Measurements from ENCODE around the gene EDEM3.

EDEM3 gene

DNA sequence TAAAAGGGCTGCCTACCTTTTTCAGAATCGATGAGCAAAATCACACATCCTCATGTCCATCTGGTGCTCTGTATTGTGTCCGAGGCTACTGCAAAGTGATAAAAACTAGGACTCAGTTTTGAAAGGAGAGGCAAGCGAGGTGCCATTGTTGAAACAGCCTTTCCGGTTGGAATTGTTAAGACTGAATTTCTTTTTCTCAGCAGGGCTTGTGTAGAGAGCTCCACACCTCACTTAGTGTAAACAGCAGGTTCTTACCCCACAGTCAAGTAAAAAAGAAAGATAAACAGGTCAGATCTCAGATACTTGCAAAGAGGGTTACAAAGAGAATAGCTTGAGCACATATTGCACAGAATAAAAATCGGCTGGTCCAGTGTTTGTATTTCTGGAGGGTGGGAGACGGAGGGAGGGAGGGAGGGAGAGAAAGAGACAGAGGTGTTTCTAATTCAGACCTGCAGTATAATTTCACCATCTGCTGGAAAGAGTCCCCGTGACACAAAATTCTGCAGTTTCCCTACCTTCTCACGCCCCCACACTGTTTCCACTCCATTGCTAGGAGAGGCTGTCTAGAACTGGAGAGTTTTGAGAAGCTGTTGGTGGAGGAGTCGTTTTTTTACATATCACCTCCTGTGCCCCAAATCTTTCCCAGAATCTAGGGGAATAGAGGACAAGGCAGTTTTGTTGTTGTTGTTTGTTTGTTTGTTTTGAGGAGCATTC, 82.5 kb downstream of the EDEM3 start:
- WGBS, 2 experiments (ENCODE audit: insufficient coverage in 2 of 2) = 67 to 71% methylated on average over 3 to 4 of the region's 9 CpGs
- no peaks in the 10 kb centered on the region for H3K4me1 ChIP-seq (ENCODE audit: control insufficient read depth, insufficient read depth, low read length, poor library complexity, severe bottlenecking)
- no peak overlapping the region for H3K27ac ChIP-seq (ENCODE audit: low read depth, low read length, severe bottlenecking)
- H3K36me3 ChIP-seq (ENCODE audit: control insufficient read depth, insufficient read depth, low read length) = no peaks in the 10 kb centered on the region
- H3K4me3 ChIP-seq (ENCODE audit: extremely low read depth, insufficient read depth, low read length, poor library complexity, severe bottlenecking) = no peak overlapping the region
- H3K9me3 ChIP-seq (ENCODE audit: control insufficient read depth, low read length) = no peaks in the 10 kb centered on the region

DNA sequence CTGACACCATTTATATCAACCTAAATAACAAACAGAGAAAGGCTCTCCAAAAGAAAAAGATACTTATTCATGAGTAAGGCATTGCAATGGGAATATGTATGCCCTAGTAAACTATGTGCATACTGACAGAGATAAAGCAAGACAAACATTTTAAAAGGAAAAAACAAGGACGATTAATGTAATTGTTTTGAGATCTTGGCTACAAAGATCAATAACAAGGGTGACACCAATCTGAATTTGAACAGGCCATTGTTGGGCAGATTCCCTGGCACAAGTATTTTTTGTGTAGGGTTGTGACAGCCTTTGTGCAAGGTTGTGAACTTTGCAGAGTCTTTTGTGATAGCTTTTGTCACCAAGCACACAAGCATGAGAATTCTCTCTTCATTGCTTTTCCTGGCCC, 85.3 kb downstream of the EDEM3 start:
- Histone ChIP-seq H3K9me3 (ENCODE audit: control insufficient read depth, low read length) (no peaks in the 10 kb centered on the region), H3K4me1 (ENCODE audit: control insufficient read depth, insufficient read depth, low read length, poor library complexity, severe bottlenecking) (no peaks in the 10 kb centered on the region), H3K4me3 (ENCODE audit: extremely low read depth, insufficient read depth, low read length, poor library complexity, severe bottlenecking) (no peak overlapping the region), H3K36me3 (ENCODE audit: control insufficient read depth, insufficient read depth, low read length) (no peaks in the 10 kb centered on the region), H3K27ac (ENCODE audit: low read depth, low read length, severe bottlenecking) (no peak overlapping the region)
- 38 to 63% methylated on average over 1 of the region's 1 CpG for WGBS, 2 experiments (ENCODE audit: insufficient coverage in 2 of 2)

DNA sequence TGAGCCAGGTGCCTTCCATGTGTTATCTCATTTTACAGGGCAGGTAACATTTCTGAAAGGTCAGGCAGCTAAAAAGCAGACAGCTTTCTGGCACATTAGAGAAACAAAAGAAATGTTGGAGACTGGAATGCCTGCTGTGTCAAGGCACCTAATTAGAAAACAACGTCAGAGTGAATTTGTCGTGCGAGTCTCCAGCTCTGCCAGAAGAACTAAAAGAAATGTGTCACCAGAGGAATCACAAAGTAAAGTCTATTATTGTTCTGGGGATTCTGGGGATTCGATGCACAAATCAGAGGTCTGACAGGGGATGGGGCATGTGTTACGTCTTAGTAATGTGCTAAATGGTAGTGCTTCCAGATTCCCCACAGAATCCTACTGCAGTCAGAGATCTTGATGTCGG, 89.3 kb downstream of the EDEM3 start:
- no peak overlapping the region for H3K27ac ChIP-seq (ENCODE audit: low read depth, low read length, severe bottlenecking)
- no peaks in the 10 kb centered on the region for H3K36me3 ChIP-seq (ENCODE audit: control insufficient read depth, insufficient read depth, low read length)
- no peak overlapping the region for H3K4me3 ChIP-seq (ENCODE audit: extremely low read depth, insufficient read depth, low read length, poor library complexity, severe bottlenecking)
- no peaks in the 10 kb centered on the region for H3K9me3 ChIP-seq (ENCODE audit: control insufficient read depth, low read length)
- H3K4me1 ChIP-seq (ENCODE audit: control insufficient read depth, insufficient read depth, low read length, poor library complexity, severe bottlenecking) = no peaks in the 10 kb centered on the region
- WGBS, 2 experiments (ENCODE audit: insufficient coverage in 2 of 2) = 68 to 91% methylated on average over 3 to 5 of the region's 6 CpGs

DNA sequence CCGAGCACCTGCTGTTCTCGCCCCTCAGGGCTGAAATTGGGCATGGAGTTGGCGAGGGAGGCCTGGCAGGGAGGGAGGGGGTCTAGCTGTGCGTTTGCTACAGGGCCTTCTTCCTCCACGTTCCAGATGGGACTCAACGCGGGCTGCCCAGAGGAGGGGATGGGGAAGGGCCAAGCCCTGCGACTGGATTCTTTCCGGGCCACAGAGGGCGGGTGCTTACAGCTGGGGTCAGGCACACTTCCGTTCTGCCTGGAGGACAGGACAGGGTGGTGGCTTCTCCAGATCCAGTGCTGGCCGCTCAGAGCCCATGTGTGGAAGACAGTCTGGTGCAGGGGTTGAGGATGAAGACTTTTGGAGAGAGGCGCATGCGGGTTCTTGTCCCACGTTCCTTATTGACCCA, 90.0 kb downstream of the EDEM3 start:
- H3K9me3 ChIP-seq (ENCODE audit: control insufficient read depth, low read length) = no peaks in the 10 kb centered on the region
- WGBS, 2 experiments (ENCODE audit: insufficient coverage in 2 of 2) = 92 to 96% methylated on average over 6 to 12 of the region's 15 CpGs
- no peaks in the 10 kb centered on the region for H3K4me1 ChIP-seq (ENCODE audit: control insufficient read depth, insufficient read depth, low read length, poor library complexity, severe bottlenecking)
- no peak overlapping the region for H3K27ac ChIP-seq (ENCODE audit: low read depth, low read length, severe bottlenecking)
- H3K4me3 ChIP-seq (ENCODE audit: extremely low read depth, insufficient read depth, low read length, poor library complexity, severe bottlenecking) = no peak overlapping the region
- H3K36me3 ChIP-seq (ENCODE audit: control insufficient read depth, insufficient read depth, low read length) = no peaks in the 10 kb centered on the region

DNA sequence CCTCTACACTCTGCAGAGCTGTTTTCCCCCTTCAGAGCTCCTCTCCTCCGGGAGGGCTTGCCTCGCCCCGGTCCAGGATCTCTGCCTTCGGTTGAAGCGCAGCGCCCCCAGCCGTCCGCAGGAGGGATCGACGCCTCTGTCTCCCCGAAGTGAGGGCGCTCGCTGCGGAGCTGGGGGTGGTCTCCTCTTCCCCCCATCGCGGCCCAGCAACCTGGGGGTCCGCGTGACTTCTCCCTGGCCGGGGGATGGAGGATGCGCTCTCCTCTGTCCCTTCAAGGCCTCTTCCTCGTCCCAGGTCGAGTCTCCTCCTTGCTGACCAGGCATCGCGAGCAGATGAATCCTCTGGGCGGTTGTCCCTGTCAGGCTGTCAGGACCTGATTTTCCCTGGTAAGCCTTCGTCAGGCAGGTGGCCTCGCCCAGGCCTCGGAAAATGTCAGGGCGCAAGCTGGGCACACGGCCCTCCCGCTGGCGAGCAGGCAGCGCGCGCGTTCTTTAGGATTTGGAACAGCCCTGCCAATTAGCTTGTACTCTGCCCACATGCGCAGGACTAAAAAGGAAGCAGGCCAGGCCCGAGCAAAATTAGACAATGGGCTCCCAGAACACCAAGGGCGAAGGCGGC, 90.5 kb downstream of the EDEM3 start:
- 38 to 41% methylated on average over 33 to 38 of the region's 40 CpGs for WGBS, 2 experiments (ENCODE audit: insufficient coverage in 2 of 2)
- Histone ChIP-seq H3K9me3 (ENCODE audit: control insufficient read depth, low read length) (no peaks in the 10 kb centered on the region), H3K27ac (ENCODE audit: low read depth, low read length, severe bottlenecking) (no peak overlapping the region), H3K36me3 (ENCODE audit: control insufficient read depth, insufficient read depth, low read length) (no peaks in the 10 kb centered on the region), H3K4me3 (ENCODE audit: extremely low read depth, insufficient read depth, low read length, poor library complexity, severe bottlenecking) (no peak overlapping the region), H3K4me1 (ENCODE audit: control insufficient read depth, insufficient read depth, low read length, poor library complexity, severe bottlenecking) (no peaks in the 10 kb centered on the region)

DNA sequence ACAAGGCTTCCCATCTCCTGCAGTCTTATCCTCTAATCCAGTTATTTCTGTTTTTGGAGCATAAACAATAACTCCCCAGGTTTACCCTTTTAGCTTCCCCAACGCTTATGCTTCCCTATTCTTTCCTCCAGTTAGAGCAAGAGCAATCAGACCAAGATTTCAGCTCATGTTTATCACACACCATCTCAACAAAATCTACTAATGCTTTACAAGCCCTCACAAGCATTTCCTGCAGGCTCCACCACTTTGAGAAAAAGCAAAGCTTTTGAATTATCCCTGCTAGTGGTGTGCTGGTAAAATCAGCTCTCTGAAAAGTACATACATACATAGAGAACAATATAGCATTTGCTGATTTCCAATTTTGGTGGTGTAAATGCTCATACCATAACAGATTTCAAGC, 92.9 kb downstream of the EDEM3 start:
- Histone ChIP-seq H3K36me3 (ENCODE audit: control insufficient read depth, insufficient read depth, low read length) (no peaks in the 10 kb centered on the region), H3K4me3 (ENCODE audit: extremely low read depth, insufficient read depth, low read length, poor library complexity, severe bottlenecking) (no peak overlapping the region), H3K9me3 (ENCODE audit: control insufficient read depth, low read length) (no peaks in the 10 kb centered on the region), H3K27ac (ENCODE audit: low read depth, low read length, severe bottlenecking) (no peak overlapping the region), H3K4me1 (ENCODE audit: control insufficient read depth, insufficient read depth, low read length, poor library complexity, severe bottlenecking) (no peaks in the 10 kb centered on the region)
- 17 to 50% methylated on average over 1 of the region's 1 CpG for WGBS, 2 experiments (ENCODE audit: insufficient coverage in 2 of 2)

DNA sequence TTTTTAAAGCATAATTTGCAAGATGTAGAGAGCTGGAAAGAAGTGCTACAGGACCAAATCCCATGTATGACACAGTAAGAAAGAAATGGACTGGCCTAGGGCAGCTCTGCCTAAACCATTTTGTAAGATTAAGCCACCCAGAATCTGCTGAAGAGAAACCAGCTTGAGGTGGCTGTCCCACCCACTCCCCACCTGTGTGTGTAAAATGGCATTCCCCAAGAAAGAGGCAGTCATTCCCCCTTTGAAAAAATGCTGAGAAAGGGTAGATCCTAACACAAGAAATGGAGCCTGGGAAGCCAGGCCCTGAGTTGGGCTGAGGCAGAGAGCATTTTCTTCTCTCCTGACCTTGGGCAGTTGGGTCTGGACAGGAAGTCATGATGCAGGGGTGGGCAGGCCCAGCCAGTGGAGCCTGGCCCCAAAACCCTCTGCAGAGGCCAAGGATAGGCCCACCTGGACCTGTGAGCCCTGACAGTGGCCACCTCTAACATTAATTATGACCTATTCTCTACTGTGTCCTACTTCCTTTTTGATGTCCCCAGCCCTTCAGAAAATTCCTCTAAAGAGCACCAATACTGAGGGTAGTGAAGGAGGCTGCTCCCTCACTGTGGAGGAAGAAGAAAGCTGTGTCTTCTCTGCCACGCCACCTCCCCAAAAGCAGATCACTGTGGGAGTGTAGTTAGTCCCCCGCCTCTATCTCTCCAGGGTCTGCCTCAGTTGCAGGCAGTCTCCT, 94.0 kb downstream of the EDEM3 start:
- no peaks in the 10 kb centered on the region for H3K36me3 ChIP-seq (ENCODE audit: control insufficient read depth, insufficient read depth, low read length)
- H3K9me3 ChIP-seq (ENCODE audit: control insufficient read depth, low read length) = no peaks in the 10 kb centered on the region
- no peak overlapping the region for H3K27ac ChIP-seq (ENCODE audit: low read depth, low read length, severe bottlenecking)
- no peaks in the 10 kb centered on the region for H3K4me1 ChIP-seq (ENCODE audit: control insufficient read depth, insufficient read depth, low read length, poor library complexity, severe bottlenecking)
- WGBS, 2 experiments (ENCODE audit: insufficient coverage in 2 of 2) = 86% methylated on average over 1 of the region's 2 CpGs; no CpG with 5 or more reads in 1 of the 2 experiments
- no peak overlapping the region for H3K4me3 ChIP-seq (ENCODE audit: extremely low read depth, insufficient read depth, low read length, poor library complexity, severe bottlenecking)

DNA sequence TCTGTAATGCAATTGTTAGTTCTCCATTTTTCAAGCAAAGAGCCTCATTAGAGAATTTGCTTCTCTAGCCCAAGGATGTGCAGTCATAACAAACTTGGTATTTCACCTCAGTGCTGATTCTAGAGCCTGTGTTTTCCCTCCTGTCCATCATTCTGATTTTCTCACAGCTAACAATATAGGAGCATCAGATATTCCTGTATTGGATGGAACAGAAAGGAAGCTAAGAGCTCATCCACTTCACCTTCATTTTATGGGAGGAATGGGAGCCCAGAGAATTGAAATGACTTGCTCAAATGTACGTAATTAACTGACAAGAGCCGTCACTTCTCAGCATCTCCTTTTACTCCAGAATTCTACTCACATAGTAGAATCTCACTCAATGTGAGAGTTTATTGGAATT, 96.6 kb downstream of the EDEM3 start:
- Histone ChIP-seq H3K9me3 (ENCODE audit: control insufficient read depth, low read length) (no peaks in the 10 kb centered on the region), H3K4me1 (ENCODE audit: control insufficient read depth, insufficient read depth, low read length, poor library complexity, severe bottlenecking) (no peaks in the 10 kb centered on the region), H3K36me3 (ENCODE audit: control insufficient read depth, insufficient read depth, low read length) (no peaks in the 10 kb centered on the region), H3K27ac (ENCODE audit: low read depth, low read length, severe bottlenecking) (no peak overlapping the region), H3K4me3 (ENCODE audit: extremely low read depth, insufficient read depth, low read length, poor library complexity, severe bottlenecking) (no peak overlapping the region)
- no CpG with 5 or more reads among the region's 2 CpGs for WGBS, 2 experiments (ENCODE audit: insufficient coverage in 2 of 2)

DNA sequence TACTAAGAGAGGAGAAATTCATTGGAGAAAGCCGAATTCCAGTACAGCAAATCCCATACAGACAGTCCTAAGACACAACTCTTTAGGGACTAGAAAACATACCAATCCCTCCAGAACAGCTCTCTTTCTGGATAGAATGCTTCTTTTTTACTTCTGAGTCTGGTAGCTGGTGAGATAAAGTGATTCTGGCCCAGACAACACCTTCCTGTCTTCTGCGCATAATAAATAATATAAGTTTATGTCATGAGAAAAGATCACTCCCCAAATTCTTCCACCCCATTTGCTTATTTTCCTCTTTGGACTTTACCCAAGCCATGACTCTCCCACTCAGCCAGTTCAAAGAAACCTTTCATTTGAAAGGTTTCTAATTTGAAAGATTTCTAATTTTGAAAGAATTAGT, 98.4 kb downstream of the EDEM3 start:
- H3K36me3 ChIP-seq (ENCODE audit: control insufficient read depth, insufficient read depth, low read length) = no peaks in the 10 kb centered on the region
- H3K4me1 ChIP-seq (ENCODE audit: control insufficient read depth, insufficient read depth, low read length, poor library complexity, severe bottlenecking) = no peaks in the 10 kb centered on the region
- no peaks in the 10 kb centered on the region for H3K9me3 ChIP-seq (ENCODE audit: control insufficient read depth, low read length)
- H3K27ac ChIP-seq (ENCODE audit: low read depth, low read length, severe bottlenecking) = no peak overlapping the region
- WGBS, 2 experiments (ENCODE audit: insufficient coverage in 2 of 2) = no CpG with 5 or more reads among the region's 2 CpGs
- no peak overlapping the region for H3K4me3 ChIP-seq (ENCODE audit: extremely low read depth, insufficient read depth, low read length, poor library complexity, severe bottlenecking)

DNA sequence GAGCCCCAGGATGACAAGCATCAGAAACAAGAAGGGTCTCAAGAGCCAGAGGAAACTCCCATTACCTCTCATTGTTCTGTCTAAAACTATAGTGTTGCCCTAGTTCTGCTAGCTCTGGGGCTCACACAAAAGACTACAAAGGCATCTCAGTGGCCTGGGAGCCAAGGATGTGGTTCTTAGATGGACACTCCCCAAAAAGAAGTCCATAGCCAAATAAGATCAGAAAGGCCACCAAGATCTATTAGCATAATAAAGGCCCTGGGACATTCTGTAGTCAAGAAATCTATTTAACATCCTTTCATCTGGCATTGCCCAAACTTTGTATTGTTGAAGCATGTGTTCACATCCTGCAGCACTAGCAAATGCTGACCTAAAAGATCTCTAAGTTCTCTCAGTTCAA, 99.5 kb downstream of the EDEM3 start:
- H3K4me3 ChIP-seq (ENCODE audit: extremely low read depth, insufficient read depth, low read length, poor library complexity, severe bottlenecking) = no peak overlapping the region
- no peaks in the 10 kb centered on the region for H3K4me1 ChIP-seq (ENCODE audit: control insufficient read depth, insufficient read depth, low read length, poor library complexity, severe bottlenecking)
- no peaks in the 10 kb centered on the region for H3K9me3 ChIP-seq (ENCODE audit: control insufficient read depth, low read length)
- no peak overlapping the region for H3K27ac ChIP-seq (ENCODE audit: low read depth, low read length, severe bottlenecking)
- no peaks in the 10 kb centered on the region for H3K36me3 ChIP-seq (ENCODE audit: control insufficient read depth, insufficient read depth, low read length)
